NOMO-1 treated with dmso at 0.1 percent for 144 hours (cell line): Measurements from ENCODE around the gene CCM2.

Experiments
- DNase-seq: peaks from one replicate; lab custom pipeline; 2025; ENCODE audit not compliant: unreplicated experiment; lab: John Stamatoyannopoulos, UW

The CCM2 gene

GRCh38 chr7:45000093-45001032 is at the start of gene CCM2:
TSS of gene CCM2 (plus strand) at chr7:45000201. CDS start at chr7:45000334, 133 bp downstream.
- DNase-seq = peak; percentile 24

GRCh38 chr7:44953156-44953555 is 46.8 kb upstream of the CCM2 start:
- DNase-seq = no peak

- DNase-seq = no peak
These were observed 44.3 kb upstream of the CCM2 start for GRCh38 chr7:44955733-44956132.

- DNase-seq = no peak
These were observed 43.7 kb upstream of the CCM2 start for GRCh38 chr7:44956157-44956766.

GRCh38 chr7:44958645-44959344 is 41.2 kb upstream of the CCM2 start:
- DNase-seq = no peak

- DNase-seq = no peak
These were observed 40.5 kb upstream of the CCM2 start for GRCh38 chr7:44959433-44959951.

GRCh38 chr7:44960011-44960580 is 39.9 kb upstream of the CCM2 start:
- DNase-seq = no peak

GRCh38 chr7:44961844-44962482 is 38.0 kb upstream of the CCM2 start:
- DNase-seq = no peak

- no peak for DNase-seq
These were observed 37.3 kb upstream of the CCM2 start for GRCh38 chr7:44962483-44963251.

GRCh38 chr7:44963364-44964290 is 36.4 kb upstream of the CCM2 start:
- DNase-seq = no peak

GRCh38 chr7:44964384-44964830 is 35.6 kb upstream of the CCM2 start:
- no peak for DNase-seq

GRCh38 chr7:44964831-44965440 is 35.1 kb upstream of the CCM2 start:
- DNase-seq = no peak

- DNase-seq = no peak
These were observed 34.5 kb upstream of the CCM2 start for GRCh38 chr7:44965441-44965903.

GRCh38 chr7:44965937-44966730 is 33.9 kb upstream of the CCM2 start:
- no peak for DNase-seq

- DNase-seq = no peak
These were observed 33.1 kb upstream of the CCM2 start for GRCh38 chr7:44966731-44967538.

- DNase-seq = no peak
These were observed 32.2 kb upstream of the CCM2 start for GRCh38 chr7:44967571-44968446.
